Measurements from ENCODE around the gene C12orf75.

- no peak for TF ChIP-seq CTCF (IDR thresholded peaks at IDR 0.05 in 8 of 11, conservative IDR thresholded peaks at IDR 0.05 in 3 of 11)
- no peak for TF ChIP-seq POLR2A (IDR thresholded peaks at IDR 0.05)
- TF ChIP-seq POLR2AphosphoS5 (IDR thresholded peaks at IDR 0.05) = no peak
Observed at GRCh38 chr12:105399428-105400081, 69.1 kb downstream of the C12orf75 start.
